GM12892 (cell line): ENCODE measurements around the gene SPIRE1.

ENCODE experiments used
- POLR2A ChIP-seq: IDR thresholded peaks from 2 replicates; pipeline ENCODE4 v1.6.1; 2011; ENCODE audit warnings: low read depth, low read length, control low read depth
- POLR2AphosphoS5 ChIP-seq: IDR thresholded peaks from 2 replicates; pipeline ENCODE4 v1.6.1; 2011; ENCODE audit warnings: low read depth, low read length, control low read depth

DNA sequence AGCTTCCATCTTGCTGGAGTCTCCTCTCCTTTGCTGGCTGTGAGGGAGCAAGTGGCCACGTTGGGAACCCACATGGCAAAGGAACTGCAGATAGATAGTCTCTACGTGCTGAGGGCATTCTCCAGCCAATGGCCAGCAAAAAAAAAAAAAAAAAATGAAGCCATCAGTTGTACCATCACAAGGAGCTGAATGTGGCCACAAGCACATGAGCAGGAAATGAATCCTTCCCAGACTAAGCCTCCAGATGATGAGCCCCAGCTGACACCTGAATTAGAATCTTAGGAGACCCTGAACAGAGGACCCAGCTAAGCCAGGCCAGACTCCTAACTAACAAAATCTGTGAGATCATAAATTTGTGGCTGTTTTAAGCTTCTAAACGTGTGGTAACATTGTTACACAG lies 57.9 kb downstream of the SPIRE1 start:
- TF ChIP-seq POLR2A, result no peak
- TF ChIP-seq POLR2AphosphoS5, result no peak
